ENCODE results near the gene NMRK2.
A peak's percentile ranks its signal among the peaks of the same experiment; 100 is the strongest.
"Not testable (repeated sequence)": the region's sequence is repeated elsewhere in the genome, so short reads cannot be mapped to it uniquely, and the experiment has no call there.

NMRK2 gene, protein sequence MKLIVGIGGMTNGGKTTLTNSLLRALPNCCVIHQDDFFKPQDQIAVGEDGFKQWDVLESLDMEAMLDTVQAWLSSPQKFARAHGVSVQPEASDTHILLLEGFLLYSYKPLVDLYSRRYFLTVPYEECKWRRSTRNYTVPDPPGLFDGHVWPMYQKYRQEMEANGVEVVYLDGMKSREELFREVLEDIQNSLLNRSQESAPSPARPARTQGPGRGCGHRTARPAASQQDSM

DNA sequence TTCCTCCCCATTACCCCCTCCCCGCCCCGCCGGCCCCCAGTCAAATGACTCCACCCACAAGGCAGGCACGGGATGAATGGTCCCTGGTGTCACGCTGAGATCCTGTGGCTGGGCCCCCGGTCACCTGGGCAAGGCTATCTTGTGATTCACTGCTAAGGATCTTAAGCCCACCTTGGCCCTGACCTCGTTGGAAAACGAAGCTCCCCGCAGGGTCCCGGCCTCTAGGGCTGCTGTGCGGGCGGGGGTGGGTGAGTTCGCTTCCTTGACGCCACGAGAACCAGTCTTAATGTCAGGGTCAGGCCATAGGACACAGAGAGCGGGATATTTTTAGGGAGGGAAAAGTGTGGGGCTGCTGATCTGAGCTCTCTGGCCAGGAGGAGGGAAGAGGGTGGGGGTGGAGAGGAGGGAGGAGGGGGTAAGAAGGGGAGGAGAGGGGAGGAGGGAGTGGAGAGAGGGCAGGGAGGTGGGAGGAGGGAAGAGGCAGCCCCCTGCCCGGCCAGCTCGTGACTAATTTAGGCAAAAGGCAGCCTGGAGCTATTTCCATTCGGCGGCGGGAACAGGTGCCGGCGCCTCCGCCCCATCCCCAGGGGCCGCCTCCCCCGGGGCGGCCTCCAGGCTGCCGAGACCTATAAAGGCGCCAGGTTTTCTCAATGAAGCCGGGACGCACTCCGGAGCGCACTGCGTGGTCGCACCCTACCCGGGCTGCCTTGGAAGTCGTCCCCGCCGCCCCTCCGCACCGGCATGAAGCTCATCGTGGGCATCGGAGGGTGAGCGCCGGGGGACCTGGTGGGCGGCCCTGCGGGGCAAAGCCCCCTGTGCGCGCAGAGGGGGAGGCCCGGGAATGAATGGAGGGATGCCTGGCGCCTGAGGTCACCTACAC, at the start of gene NMRK2:
NMRK2 (plus strand) TSS at position 139 of the 880 bp plus-strand sequence; CDS start at position 742, 603 bp downstream.
- DNase-seq = peak in 1 of 2 experiments; percentile 41

DNA sequence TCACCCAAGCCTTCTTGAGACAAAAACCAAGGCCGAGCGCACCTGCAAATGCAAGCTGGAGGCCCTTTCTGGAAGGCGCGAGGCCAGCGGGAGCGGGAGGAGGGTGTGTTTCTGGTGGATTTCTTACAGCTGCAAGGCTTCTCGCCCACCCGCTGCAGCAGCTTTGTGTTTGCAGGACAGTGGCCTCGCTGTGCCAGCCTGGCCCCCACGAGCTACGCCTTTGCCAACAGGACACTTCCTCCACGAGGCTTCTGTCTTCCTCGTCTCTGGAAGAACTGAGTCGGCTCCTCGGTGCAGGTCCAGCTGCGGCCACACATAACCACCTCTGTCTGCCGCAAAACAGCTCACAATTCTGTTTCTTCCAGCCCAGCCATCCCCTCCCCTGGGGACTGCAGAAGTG, 42.3 kb upstream of the NMRK2 start:
- no peak for DNase-seq

DNA sequence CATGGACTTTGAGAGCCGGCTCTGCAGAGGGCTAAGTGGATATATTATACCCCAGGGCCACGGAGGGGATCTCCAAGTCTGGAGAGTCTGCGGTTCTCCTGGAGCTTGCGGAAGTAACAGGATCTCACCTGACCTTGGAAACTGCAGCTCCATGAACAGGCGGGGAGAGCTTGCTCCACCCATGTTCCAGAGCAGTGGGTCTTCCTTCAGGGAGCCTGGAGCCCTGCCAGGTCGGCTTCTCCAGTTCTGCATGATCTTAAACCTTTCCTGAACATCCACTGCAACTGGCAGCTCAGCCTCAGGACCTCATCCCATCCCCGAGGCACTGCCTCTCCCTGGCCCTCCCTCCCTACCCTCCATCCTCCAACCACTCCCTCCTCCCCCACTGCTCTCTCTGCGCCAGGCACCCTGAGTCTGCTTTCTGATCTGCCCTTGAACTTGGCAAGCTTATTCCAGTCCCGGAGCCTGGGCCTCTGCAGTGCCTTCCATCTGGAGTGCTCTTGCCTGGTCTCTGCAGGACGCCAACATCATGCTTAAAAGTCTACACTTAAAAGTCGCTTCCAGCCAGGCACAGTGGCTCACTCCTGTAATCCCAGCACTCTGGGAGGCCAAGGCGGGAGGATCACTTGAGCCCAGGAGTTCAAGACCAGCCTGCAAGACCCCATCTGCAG, 39.2 kb upstream of the NMRK2 start:
- DNase-seq = no peak

DNA sequence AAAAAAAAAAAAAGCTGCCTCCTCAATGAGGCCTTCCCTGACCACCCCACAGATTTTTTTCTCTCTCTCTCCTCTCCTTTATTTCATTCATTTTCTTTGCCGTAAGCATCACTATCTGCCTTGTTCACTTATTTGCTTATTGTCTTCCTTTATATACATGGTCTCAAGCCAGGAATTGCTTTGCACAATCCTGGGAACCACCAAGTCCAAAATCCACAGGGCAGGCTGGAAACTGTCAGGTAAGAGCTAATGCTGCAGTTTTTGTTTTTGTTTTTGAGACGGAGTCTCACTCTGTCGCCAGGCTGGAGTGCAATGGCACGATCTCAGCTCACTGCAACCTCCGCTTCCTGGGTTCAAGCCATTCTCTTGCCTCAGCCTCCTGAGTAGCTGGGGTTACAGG, 37.9 kb upstream of the NMRK2 start:
- not testable (repeated sequence) for DNase-seq

DNA sequence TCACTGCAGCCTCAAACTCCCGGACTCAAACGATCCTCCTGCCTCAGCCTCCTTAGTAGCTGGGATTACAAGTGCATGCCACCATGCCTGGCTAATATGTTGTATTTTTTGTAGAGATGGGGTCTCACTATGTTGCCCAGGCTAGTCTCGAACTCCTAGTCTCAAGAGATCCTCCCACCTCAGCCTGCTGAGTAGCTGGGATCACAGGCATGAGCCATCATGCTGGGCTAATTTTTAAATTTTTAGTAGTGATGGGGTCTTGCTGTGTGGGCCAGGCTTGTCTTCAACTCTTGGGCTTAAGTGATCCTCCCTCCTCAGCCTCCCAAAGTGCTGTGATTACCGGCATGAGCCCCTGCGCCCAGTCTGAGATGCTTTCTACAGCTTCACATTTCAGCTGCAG, 37.1 kb upstream of the NMRK2 start:
- DNase-seq = no peak

DNA sequence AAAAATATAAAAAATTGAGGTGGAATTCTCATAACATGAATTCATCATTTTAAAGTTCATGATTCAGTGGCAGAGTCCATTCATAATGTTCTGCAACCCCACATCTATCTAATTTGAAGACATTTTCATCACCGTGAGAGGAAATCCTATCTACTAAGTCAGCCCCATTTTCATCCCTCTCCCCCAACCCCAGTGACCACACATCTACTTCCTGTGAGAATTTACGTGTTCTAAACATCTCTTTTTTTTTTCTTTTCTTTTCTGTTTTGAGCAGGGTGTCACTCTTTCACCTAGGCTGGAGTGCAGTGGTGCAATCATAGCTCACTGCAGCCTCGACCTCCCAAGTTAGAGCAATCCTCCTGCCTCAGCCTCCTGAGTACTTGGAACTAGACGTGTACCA, 34.9 kb upstream of the NMRK2 start:
- no peak for DNase-seq

DNA sequence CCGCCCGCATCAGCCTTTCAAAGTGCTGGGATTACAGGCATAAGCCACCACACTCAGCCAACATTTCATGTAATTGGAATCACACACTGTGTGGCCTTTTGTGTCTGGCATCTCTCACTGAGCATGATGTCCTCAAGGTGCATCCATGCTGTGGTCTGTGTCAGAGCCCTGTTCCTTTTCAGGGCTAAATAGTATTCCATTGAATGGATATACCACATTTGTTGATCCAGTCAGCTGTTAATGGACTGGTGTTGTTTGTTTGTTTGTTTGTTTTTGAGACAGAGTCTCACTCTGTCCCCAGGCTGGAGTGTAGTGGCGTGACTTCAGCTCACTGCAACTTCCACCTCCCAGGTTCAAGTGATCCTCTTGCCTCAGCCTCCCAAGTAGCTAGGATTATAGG, 34.4 kb upstream of the NMRK2 start:
- DNase-seq = no peak

DNA sequence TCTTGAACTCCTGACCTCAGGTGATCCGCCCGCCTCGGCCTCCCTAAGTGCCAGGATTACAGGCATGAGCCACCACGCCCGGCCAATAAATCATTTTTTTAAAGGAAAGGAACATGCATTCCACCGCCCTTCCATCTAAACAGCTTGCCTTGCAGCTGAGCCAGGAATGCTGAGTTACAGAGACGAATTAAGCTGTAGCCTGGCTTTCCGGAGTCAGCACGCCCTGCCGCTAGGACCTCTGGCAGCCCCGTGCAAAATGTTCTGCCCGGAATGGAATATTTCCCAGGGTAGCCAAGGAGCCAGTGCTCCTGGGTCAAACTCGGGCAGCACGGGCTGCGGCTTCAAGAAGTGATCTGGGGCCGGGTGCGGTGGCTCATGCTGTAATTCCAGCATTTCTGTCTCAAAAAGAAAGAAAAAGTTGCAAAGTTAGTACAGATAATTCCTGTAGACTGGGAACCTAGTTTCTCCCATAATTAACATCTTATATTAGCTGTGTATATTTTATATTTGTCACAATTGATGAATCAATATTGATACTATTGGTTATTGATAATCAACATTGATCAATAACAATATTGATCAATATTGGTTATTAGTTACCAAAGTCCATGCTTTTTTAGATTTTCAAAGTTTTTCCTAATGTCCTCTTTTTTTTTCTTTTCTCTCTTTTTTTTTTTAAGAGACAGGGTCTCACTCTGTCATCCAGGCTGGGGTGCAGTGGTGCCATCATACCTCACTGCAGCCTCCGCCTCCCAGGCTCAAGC, 33.2 kb upstream of the NMRK2 start:
- no peak for DNase-seq

DNA sequence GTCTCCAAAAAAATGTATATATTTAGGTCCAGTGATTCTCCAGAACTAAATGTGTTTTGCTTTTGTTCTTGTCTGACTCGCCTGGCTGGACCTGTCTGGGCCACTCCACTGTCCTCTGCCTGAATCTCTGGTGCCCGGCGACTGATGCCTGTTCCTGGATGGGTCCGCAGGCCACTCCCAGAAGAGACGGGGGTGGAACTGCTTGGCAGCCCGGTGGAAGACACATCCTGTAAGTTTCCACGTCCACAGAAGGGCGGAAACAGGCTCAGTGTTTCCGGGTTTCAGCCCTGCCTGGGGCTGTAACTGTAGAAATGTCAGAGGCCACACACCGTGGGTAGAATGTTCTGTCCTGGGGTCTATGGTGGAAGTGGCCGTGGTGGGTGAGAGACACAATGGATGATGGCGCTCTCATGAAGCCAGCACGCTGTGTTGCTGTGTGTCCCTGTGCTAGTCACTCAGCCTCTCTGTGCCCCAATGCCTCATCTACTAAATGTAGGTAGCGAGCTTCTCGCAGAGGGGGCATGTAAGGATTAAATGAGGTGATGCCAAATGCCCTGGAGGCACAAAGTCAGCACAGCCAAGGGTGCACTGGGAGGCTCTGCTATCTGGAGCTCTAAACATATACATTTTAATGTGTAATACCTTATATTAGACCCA, 30.4 kb upstream of the NMRK2 start:
- DNase-seq = no peak

DNA sequence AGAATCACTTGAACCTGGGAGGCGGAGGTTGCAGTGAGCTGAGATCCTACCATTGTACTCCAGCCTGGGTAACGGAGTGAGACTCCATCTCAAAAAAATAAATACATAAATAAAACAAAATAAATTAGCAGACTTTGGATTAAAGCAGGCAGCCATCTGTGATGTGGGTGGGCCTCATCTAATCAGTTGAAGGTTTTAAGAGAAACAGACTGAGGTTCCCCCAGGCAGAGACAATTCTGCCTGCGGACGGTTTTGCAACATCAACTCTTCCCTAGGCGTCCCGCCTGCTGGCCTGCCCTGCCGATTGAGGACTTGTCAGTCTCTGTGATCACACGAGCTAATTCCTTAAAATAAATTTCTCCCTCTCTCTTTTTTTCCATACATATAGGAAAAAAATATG, 28.6 kb upstream of the NMRK2 start:
- DNase-seq = no peak

DNA sequence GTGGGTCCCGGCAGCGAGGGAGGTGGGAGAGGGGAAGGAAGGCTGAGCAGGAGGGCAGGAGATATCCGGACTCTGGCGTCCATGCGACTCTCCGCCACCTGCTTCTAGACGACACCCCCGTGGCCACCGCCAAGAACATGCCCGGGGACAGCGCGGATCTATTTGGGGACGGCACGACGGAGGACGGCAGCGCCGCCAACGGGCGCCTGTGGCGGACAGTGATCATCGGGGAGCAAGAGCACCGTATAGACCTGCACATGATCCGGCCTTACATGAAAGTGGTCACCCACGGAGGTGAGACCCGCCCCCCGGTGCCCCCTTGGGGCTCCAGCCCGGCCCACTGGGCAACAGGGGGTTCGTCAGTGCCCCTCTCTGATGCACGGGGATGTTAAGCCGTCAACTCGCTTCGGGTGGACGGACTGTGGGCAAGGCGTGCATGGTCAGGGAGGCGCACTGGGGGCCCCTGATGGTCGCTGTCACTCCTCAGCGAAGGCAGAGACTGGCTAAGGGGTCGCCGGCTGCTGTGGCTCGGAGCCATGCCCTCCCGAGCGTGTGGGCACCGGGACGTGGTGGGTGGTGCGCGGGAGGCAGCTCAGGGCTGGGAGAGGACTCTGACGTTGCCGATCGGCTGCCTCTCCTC, 25.1 kb upstream of the NMRK2 start:
- no peak for DNase-seq

DNA sequence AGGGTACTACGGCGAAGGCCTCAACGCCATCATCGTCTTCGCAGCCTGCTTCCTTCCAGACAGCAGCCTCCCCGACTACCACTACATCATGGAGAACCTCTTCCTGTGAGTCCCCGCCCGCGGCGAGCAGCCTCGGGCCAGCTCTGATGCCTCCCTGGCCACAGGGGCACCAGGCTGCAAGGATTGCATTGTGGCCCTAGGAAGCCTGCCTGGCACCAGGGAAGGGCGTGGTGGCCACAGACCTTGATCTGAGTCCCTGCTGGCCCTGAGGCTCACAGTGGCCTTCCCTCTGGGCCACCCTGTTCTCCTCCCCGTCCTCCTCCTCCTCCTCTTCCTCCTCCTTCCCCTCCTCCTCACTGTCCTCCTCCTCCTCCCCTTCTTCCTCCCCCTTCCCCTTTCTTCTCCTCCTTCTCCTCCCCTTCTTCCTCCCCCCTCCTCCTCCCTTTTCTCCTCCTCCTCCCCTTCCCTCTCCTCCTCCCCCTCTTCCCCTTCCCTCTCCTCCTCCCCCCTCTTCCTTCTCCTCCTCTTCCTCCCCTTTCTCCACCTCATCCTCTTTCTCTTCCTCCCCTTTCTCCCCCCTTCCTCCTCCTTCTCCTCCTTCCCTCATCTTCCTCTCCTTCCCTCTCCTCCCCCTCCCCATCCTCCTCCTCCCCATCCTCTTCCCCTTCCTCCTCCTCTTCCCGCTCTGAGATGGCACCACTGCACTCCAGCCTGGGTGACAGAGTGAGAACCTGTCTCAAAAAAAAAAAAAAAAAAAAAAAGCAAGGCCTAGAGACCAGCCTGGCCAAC, 24.4 kb upstream of the NMRK2 start:
- DNase-seq = no peak

DNA sequence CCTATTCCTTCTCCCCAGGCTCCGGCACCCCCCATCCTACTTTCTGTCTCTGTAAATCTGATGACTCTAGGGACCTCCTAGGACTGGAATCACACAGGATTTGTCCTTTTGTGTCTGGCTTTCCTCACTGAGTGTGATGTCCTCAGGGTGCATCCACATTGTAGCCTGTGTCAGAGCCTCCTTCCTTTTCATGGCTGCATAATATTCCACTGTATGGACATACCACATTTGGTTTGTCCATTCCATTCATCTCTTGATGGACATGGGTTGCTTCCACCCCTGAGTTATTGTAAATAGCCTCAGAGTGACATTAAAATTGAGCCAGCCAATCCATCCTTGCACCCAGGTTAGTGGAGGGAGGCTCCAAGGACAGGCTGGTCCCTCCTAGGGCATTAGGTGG, 22.8 kb upstream of the NMRK2 start:
- no peak for DNase-seq

DNA sequence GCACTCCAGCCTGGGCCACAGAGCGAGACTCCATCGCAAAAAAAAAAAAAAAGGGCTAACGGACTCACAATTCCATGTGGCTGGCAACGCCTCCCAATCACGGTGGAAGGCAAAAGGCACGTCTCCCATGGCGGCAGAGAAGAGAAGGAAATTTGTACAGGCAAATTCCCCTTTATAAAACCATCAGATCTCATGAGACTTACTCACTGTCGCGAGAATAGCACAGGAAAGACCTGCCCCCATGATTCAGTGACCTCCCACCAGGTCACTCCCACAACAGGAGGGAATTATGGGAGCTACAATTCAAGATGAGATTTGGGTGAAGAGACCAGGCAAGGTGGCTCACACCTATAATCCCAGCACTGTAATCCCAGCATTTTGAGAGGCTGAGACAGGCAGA, 18.7 kb upstream of the NMRK2 start:
- DNase-seq = no peak

DNA sequence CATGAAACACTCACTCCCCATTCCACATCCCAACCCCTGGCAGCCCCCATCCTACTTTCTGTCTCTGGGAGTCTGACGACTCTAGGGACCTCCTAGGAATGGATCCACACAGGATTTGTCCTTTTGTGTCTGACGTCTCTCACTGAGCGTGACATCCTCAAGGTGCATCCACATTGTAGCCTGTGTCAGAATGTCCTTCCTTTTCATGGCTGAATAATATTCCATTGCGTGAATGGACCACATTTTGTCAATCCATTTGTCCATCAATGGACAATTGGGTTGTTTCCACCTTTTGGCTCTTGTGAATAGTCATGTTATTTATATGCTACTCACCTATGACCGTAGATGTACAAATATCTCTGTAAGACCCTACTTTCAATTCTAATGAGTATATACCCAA, 16.8 kb upstream of the NMRK2 start:
- DNase-seq = no peak

DNA sequence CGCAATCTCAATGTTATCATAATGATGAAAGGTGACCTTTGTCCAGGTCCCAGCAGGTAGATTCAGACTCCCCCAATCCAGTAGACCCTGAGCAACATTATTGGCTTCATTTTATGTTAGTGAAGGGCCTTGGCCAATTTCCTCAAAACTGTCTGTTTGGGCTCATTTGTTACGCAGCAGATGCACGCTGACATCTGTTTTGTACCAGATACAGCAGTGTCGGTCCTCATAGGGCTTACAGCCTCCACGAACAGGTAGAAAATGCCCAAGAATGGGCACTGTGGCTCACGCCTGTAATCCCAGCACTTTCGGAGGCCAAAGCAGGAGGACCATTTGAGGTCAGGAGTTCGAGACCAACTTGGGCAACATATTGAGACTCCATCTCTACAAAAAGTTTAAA, 13.1 kb upstream of the NMRK2 start:
- no peak for DNase-seq

DNA sequence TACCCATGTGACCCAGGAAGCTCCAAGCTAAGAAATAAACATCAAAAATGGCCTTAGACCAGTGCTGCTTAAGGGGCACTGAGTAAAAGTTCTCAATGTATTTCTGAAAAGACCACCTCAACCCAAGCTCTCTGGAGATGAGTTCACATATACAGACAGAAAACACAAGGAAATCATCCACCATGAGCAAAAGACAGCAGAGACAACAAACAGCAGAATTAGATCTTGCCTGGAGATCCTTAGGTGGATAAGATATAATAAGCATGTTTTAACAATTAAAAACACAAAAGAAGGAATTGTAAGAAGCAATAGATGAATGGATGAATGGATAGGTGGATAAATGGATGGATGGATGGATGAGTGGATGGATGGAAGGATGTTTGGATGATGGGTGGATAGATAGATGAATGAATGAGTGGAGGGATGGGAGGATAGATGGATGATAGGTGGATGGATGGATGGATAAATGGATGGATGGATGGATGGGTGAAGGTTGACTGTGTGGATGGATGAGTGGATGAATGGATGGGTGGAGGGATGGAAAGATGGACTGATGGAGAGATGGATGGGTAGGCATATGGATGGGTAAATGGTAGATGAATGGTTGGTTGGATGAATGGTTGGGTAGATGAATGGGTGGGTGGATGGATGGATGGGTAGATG, 9.6 kb upstream of the NMRK2 start:
- DNase-seq = no peak

DNA sequence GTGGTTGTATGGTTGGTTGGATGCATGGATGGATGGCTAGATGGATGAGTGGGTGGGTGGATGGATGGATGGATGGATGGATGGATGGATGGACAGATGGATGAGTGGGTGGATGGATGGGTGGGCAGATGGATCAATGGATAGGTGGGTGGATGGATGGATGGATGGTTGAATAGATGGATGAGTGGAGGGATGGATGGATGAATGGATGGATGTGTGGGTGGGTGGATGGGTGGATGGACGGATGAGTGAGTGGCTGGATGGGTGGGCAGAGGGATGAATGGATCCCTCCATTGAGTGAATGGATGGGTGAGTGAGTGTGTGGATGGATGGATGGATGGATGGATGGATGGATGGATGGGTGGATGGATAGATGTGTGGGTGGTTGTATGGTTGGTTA, 9.0 kb upstream of the NMRK2 start:
- DNase-seq = no peak

DNA sequence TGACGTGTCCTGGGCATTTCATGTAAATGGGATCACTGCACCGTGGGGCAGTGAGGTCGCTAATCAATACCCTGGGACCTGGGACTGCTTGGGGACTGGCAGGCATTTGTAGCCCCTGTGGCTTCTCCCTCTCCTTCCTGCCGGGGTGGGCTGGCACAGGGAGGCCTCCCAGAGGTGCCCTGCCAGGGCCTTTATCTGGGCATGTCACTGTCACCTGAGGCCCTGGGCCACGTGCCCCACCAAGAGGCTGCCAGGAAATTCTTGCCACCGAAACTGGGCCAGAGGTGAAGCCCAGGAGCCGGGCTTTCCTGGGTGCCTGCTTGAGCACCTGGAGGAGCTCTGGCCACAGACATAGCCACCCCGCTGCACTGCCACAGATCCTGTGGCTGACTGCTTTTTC, 1.8 kb upstream of the NMRK2 start:
- DNase-seq = no peak

Data from NCI-H526 (cell line).